ENCODE results near the gene MBIP. TPM values are rescaled to one million over a fixed set of nuclear protein-coding genes. Genes with fewer than 3 reads are reported as not detected.

Gene MBIP
- total RNA-seq, 1 donor, result 17.4 TPM

GRCh38 chr14:36315159-36315853, 5.1 kb downstream of the MBIP start:
- H4K20me1 ChIP-seq (ENCODE audit: insufficient read depth, low read length), result peaks cover 22% of the 10 kb centered on the region

GRCh38 chr14:36313898-36314297, 6.5 kb downstream of the MBIP start:
- H3K9me3 ChIP-seq (ENCODE audit: low read depth, low read length), result no peaks in the 10 kb centered on the region
- DNase-seq (ENCODE audit: insufficient read length, low spot score, missing footprints), result no peak
- peaks cover 49% of the 10 kb centered on the region for H3K79me2 ChIP-seq (ENCODE audit: insufficient read depth, low read length)
- H3K36me3 ChIP-seq (ENCODE audit: insufficient read depth, low read length), result peaks cover 27% of the 10 kb centered on the region
- H4K20me1 ChIP-seq (ENCODE audit: insufficient read depth, low read length), result peaks cover 22% of the 10 kb centered on the region
- peaks cover 16% of the 10 kb centered on the region for H3K4me1 ChIP-seq (ENCODE audit: insufficient read depth, low read length)
- H2AFZ ChIP-seq (ENCODE audit: low read length), result no peak overlapping the region
- no peak overlapping the region for H3K4me3 ChIP-seq (ENCODE audit: insufficient read depth, low read length)
- TF ChIP-seq CTCF (IDR thresholded peaks at IDR 0.05; ENCODE audit: extremely low read depth, low read depth, low read length), result no peak
- H3K27me3 ChIP-seq (ENCODE audit: insufficient read depth, low read length), result no peaks in the 10 kb centered on the region
- H3K4me2 ChIP-seq (ENCODE audit: insufficient read depth, low read length), result no peak overlapping the region
- no peak overlapping the region for H3K27ac ChIP-seq (ENCODE audit: low read depth, low read length)

More at GRCh38 chr14:36315159-36315853, 5.1 kb downstream of the MBIP start:
- Histone ChIP-seq H3K4me2 (ENCODE audit: insufficient read depth, low read length) (no peak overlapping the region), H3K9me3 (ENCODE audit: low read depth, low read length) (no peaks in the 10 kb centered on the region), H3K79me2 (ENCODE audit: insufficient read depth, low read length) (peaks cover 63% of the 10 kb centered on the region), H3K36me3 (ENCODE audit: insufficient read depth, low read length) (peaks cover 15% of the 10 kb centered on the region), H2AFZ (ENCODE audit: low read length) (no peak overlapping the region), H3K4me3 (ENCODE audit: insufficient read depth, low read length) (no peak overlapping the region), H3K4me1 (ENCODE audit: insufficient read depth, low read length) (peaks cover 22% of the 10 kb centered on the region), H3K27me3 (ENCODE audit: insufficient read depth, low read length) (no peaks in the 10 kb centered on the region), H3K27ac (ENCODE audit: low read depth, low read length) (no peak overlapping the region)
- no peak for TF ChIP-seq CTCF (IDR thresholded peaks at IDR 0.05; ENCODE audit: extremely low read depth, low read depth, low read length)
- DNase-seq (ENCODE audit: insufficient read length, low spot score, missing footprints), result no peak

- Histone ChIP-seq H3K9me3 (ENCODE audit: low read depth, low read length) (no peaks in the 10 kb centered on the region), H3K4me2 (ENCODE audit: insufficient read depth, low read length) (no peak overlapping the region), H3K4me1 (ENCODE audit: insufficient read depth, low read length) (peaks cover 10% of the 10 kb centered on the region), H3K36me3 (ENCODE audit: insufficient read depth, low read length) (peaks cover 34% of the 10 kb centered on the region), H3K4me3 (ENCODE audit: insufficient read depth, low read length) (no peak overlapping the region), H2AFZ (ENCODE audit: low read length) (no peak overlapping the region), H4K20me1 (ENCODE audit: insufficient read depth, low read length) (peaks cover 22% of the 10 kb centered on the region), H3K79me2 (ENCODE audit: insufficient read depth, low read length) (peaks cover 42% of the 10 kb centered on the region), H3K27ac (ENCODE audit: low read depth, low read length) (no peak overlapping the region), H3K27me3 (ENCODE audit: insufficient read depth, low read length) (no peaks in the 10 kb centered on the region)
- no peak for DNase-seq (ENCODE audit: insufficient read length, low spot score, missing footprints)
- TF ChIP-seq CTCF (IDR thresholded peaks at IDR 0.05; ENCODE audit: extremely low read depth, low read depth, low read length), result no peak
These were observed 7.2 kb downstream of the MBIP start for GRCh38 chr14:36313206-36313605.

GRCh38 chr14:36306836-36307235, 13.6 kb downstream of the MBIP start:
- no peak overlapping the region for H3K4me2 ChIP-seq (ENCODE audit: insufficient read depth, low read length)
- H2AFZ ChIP-seq (ENCODE audit: low read length), result no peak overlapping the region
- no peak for DNase-seq (ENCODE audit: insufficient read length, low spot score, missing footprints)
- no peaks in the 10 kb centered on the region for H3K4me1 ChIP-seq (ENCODE audit: insufficient read depth, low read length)
- H3K79me2 ChIP-seq (ENCODE audit: insufficient read depth, low read length), result no peaks in the 10 kb centered on the region
- H3K36me3 ChIP-seq (ENCODE audit: insufficient read depth, low read length), result peaks cover 48% of the 10 kb centered on the region
- H3K4me3 ChIP-seq (ENCODE audit: insufficient read depth, low read length), result no peak overlapping the region
- TF ChIP-seq CTCF (IDR thresholded peaks at IDR 0.05; ENCODE audit: extremely low read depth, low read depth, low read length), result no peak
- H3K9me3 ChIP-seq (ENCODE audit: low read depth, low read length), result no peaks in the 10 kb centered on the region
- no peaks in the 10 kb centered on the region for H4K20me1 ChIP-seq (ENCODE audit: insufficient read depth, low read length)
- no peaks in the 10 kb centered on the region for H3K27me3 ChIP-seq (ENCODE audit: insufficient read depth, low read length)
- no peak overlapping the region for H3K27ac ChIP-seq (ENCODE audit: low read depth, low read length)
